Muscle layer of colon (tissue), 2 donors: ENCODE data around the gene B3GNT8.
A peak's percentile ranks its signal among the peaks of the same experiment; 100 is the strongest.

Source experiments
- H3K27ac ChIP-seq: one replicate; pipeline ENCODE4 v1.7.0; 2013; ENCODE audit warnings: low read depth, mild to moderate bottlenecking, low read length, moderate library complexity
- H3K27me3 ChIP-seq, 2 donors: one replicate each; pipeline ENCODE4 v1.7.0; 2013; ENCODE audit warnings: low read length in 2 of 2, mild to moderate bottlenecking in 2 of 2; ENCODE audit not compliant: insufficient read depth in 2 of 2, control insufficient read depth in 1 of 2
- H3K36me3 ChIP-seq: one replicate; pipeline ENCODE4 v1.7.0; 2013; ENCODE audit warnings: mild to moderate bottlenecking, low read length; ENCODE audit not compliant: insufficient read depth
- H3K4me1 ChIP-seq: one replicate; pipeline ENCODE4 v1.7.0; 2013; ENCODE audit warnings: mild to moderate bottlenecking, low read length; ENCODE audit not compliant: insufficient read depth
- H3K4me3 ChIP-seq, 2 donors: one replicate each; pipeline ENCODE4 v1.7.0; 2013; ENCODE audit warnings: low read length in 2 of 2, low read depth in 1 of 2, mild to moderate bottlenecking in 1 of 2, moderate library complexity in 1 of 2
- H3K9ac ChIP-seq: one replicate; pipeline ENCODE4 v1.7.0; 2013; ENCODE audit warnings: low read length
- H3K9me3 ChIP-seq: one replicate; pipeline ENCODE4 v1.7.0; 2013; ENCODE audit warnings: mild to moderate bottlenecking, low read length
- donor health status: abdominal sarcoma.
- donor health status: Adenocarcinoma of cecum.

B3GNT8 gene

DNA sequence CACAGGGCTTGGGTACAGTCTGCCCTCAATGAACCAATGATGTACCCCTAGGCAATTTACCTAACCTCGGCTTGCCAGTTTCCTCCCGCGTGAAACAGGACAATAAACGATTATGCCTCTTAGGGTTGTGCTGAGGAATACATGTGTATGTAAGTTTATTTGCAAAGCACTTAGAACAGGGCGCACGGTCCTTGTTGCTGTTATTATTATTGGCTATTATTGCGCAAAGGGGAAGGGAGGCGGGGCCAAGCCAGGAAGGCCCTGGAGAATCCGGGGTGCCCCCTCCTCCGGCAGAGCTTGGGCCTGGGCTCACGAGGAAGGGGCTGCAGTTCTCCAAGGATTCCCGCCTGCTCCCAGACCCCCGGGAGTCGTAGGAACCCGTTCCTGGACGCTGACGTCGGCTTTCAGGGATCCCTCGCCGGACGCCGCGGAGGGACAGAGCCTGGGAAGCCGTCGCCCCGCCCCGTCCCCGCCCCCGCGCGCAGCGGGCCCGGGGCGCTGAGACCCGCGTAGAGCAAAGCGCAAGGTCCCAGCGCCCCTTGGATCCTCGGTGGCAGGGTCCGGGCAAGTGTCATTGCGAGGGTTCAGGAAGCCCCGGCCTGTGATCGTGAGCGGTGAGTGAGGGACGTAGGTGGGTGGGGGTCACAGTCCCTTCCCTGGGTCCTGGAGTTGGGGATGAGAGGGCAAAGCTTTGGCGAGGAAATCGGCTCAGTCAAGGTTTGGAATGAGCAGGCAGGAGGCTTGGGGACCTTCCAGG is 50.8 kb downstream of the B3GNT8 start, which contains the start of gene TMEM91:
TMEM91 (plus strand) TSS at position 293 of the 757 bp plus-strand sequence. CDS start 1,777 bp downstream, outside the sequence.
- peaks cover 28% of the 10 kb centered on the region for H3K4me1 ChIP-seq
- H3K9me3 ChIP-seq = no peaks in the 10 kb centered on the region
- H3K27ac ChIP-seq = peak within 1 kb of the TSS; percentile 57
- H3K4me3 ChIP-seq = peak within 1 kb of the TSS; percentile 57 to 70
- no peaks in the 10 kb centered on the region for H3K36me3 ChIP-seq
- no peaks in the 10 kb centered on the region for H3K27me3 ChIP-seq
- H3K9ac ChIP-seq = peak within 1 kb of the TSS; percentile 45
